BJ (cell line): ENCODE measurements around the gene KBTBD8. TPM values are rescaled to one million over a fixed set of nuclear protein-coding genes. Genes with fewer than 3 reads are reported as not detected.

Experiments used
- CTCF ChIA-PET: fragments of 350-600 bp; formaldehyde crosslinking; extraction: SDS; loops from one replicate; lab custom pipeline; 2021; ENCODE audit warnings: antibody characterized with exemption, inconsistent platforms; lab: Yijun Ruan, JAX
- POLR2A ChIA-PET: fragments of 300-600 bp; sonication (Branson Sonifier 250); formaldehyde crosslinking; extraction: SDS; loops from one replicate; lab custom pipeline; 2021; ENCODE audit warnings: antibody characterized with exemption; lab: Charles Lee
- DNase-seq: peaks from one replicate; pipeline ENCODE4 v3.0.0-alpha.2; 2011; ENCODE audit warnings: low read depth
- H3K27me3 ChIP-seq: 2 replicates; pipeline ENCODE4 v1.6.0; 2011; ENCODE audit warnings: low read length; ENCODE audit not compliant: control insufficient read depth, insufficient read depth
- H3K36me3 ChIP-seq: 2 replicates; pipeline ENCODE4 v1.5.1; 2011; ENCODE audit warnings: low read length; ENCODE audit not compliant: control insufficient read depth, insufficient read depth
- H3K4me3 ChIP-seq: 2 replicates; pipeline ENCODE4 v1.5.1; 2011; ENCODE audit warnings: low read depth, mild to moderate bottlenecking, control low read depth, low read length
- CTCF ChIP-seq: IDR thresholded peaks from 2 replicates; pipeline ENCODE4 v1.5.1; 2011; ENCODE audit warnings: low read depth, mild to moderate bottlenecking, control low read depth, inconsistent platforms, low read length, moderate library complexity; ENCODE audit not compliant: insufficient read depth
- polyA plus RNA-seq: library from polyadenylated mRNA; depleted of rRNA; stranded (reverse); fragments of >200 nt; gene quantifications from 2 replicates; pipeline ENCODE4 v1.2.3, GENCODE V29; 2011

KBTBD8 gene
- polyA plus RNA-seq, 1 experiment: 0.31 TPM

DNA sequence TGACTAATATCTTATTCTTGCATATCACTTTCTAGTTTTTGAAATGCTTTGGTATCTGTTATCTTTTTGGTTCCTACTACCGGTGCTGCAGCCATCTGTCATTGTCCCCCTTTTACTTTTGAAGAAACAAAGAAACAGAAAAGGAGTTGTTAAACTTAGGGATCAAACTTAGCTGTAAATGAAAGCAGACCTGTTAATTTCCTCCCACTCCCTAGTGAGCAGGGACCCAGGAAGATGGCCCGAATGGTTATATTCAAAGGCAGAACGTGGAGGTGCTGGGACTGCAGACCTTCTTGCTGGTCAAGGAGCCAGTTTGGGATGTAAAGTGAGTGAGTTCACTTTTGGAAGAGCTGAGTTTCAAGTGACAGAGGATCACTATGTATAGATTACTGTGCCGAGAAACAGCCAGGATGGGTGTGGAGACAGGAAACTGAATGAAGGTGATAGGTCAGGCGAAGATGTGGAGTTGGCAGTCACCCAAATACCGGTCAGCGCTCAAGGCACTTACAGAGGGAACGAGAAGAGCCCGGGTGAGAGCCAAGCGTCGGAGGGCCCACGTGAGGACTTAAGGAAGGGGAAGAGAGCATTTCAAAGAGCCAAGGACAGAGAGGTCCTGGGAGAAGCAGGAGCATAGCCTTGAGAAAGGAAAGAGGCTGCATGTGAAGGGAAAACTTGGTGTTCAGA lies 20.1 kb downstream of the KBTBD8 start:
- no peak for TF ChIP-seq CTCF
- no peak overlapping the region for H3K4me3 ChIP-seq
- H3K36me3 ChIP-seq: no peaks in the 10 kb centered on the region
- ChIA-PET CTCF (interaction anchor here (1.2 kb wide), 1 partner anchor 46 kb away, joined by 4 read pairs; no protein-coding TSS in a partner anchor), POLR2A (no interaction called here)
- DNase-seq: no peak
- H3K27me3 ChIP-seq: no peaks in the 10 kb centered on the region

GRCh38 chr3:67018789-67019526 lies 20.9 kb downstream of the KBTBD8 start:
- ChIA-PET POLR2A (no interaction called here), CTCF (no interaction called here)
- no peak for DNase-seq

GRCh38 chr3:67028001-67028784 lies 30.1 kb downstream of the KBTBD8 start:
- CTCF ChIA-PET: no interaction called here
- Histone ChIP-seq H3K36me3 (no peaks in the 10 kb centered on the region), H3K4me3 (no peak overlapping the region), H3K27me3 (no peaks in the 10 kb centered on the region; the same call in 1 of the 2 replicates)
- POLR2A ChIA-PET: no interaction called here
- no peak for DNase-seq
- TF ChIP-seq CTCF: no peak

More at GRCh38 chr3:67018789-67019526, 20.9 kb downstream of the KBTBD8 start:
- Histone ChIP-seq H3K27me3 (no peaks in the 10 kb centered on the region), H3K4me3 (no peak overlapping the region), H3K36me3 (no peaks in the 10 kb centered on the region)
- TF ChIP-seq CTCF: no peak

GRCh38 chr3:67030785-67031740 lies 33.0 kb downstream of the KBTBD8 start:
- Histone ChIP-seq H3K27me3 (no peaks in the 10 kb centered on the region; the same call in 1 of the 2 replicates), H3K4me3 (no peak overlapping the region), H3K36me3 (no peaks in the 10 kb centered on the region)
- no peak for DNase-seq
- TF ChIP-seq CTCF: no peak
- ChIA-PET POLR2A (no interaction called here), CTCF (no interaction called here)
